Measurements from ENCODE around the gene ZNF577. TPM values are rescaled to one million over a fixed set of nuclear protein-coding genes. Genes with fewer than 3 reads are reported as not detected.

Gene ZNF577
- total and polyA plus RNA-seq, 2 donors (not counting 3 experiments of a cell fraction or from before 2014, with no cell fraction given): 4.0 to 4.7 TPM

DNA sequence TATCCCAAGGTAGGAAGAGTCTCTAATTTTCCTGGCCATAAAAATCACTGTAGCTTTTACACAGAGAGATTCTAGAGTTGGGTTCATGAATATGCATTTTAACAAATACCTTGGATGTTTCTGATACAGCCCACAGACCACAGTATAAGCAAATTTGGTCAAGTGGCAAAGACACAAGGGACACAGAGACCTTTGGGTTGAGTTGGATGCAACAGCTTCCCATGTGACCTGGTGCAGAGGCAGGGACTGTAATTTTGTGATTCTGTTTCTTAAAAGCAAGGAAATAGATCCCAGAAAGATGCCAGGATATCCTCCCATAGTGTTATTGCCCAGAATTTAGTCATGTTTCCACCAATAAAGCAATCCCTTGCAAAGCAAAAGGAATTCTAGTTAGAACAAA lies 65.8 kb downstream of the ZNF577 start:
- ChIA-PET CTCF (no interaction called here), POLR2A (no interaction called here)

GRCh38 chr19:51821456-51821855 lies 66.3 kb downstream of the ZNF577 start:
- no peak overlapping the region for H3K27ac ChIP-seq (ENCODE audit: insufficient read depth, low read depth, low read length)
- H3K79me2 ChIP-seq (ENCODE audit: control insufficient read depth, insufficient read depth, low read length): no peaks in the 10 kb centered on the region
- no peaks in the 10 kb centered on the region for H3K4me1 ChIP-seq (ENCODE audit: control insufficient read depth, extremely low read depth, insufficient read depth, low read length)
- no peaks in the 10 kb centered on the region for H3K36me3 ChIP-seq (ENCODE audit: control insufficient read depth in 2 of 2, extremely low read depth in 1 of 2, insufficient read depth in 2 of 2, low read length in 2 of 2)
- no peaks in the 10 kb centered on the region for H3K9me1 ChIP-seq (replicated peaks; ENCODE audit: control insufficient read depth, extremely low read depth, insufficient read depth, low read length)
- no peak for TF ChIP-seq MAX (IDR thresholded peaks at IDR 0.05; ENCODE audit: insufficient read depth, insufficient read length)
- TF ChIP-seq GATA2 (IDR thresholded peaks at IDR 0.05; ENCODE audit: insufficient read depth, insufficient read length, low read depth, low read length): no peak
- TF ChIP-seq FOS (IDR thresholded peaks at IDR 0.05; ENCODE audit: borderline replicate concordance, insufficient read depth, low read length): no peak
- TF ChIP-seq EZH2 (IDR thresholded peaks at IDR 0.05; ENCODE audit: borderline replicate concordance, low read depth, low read length, severe bottlenecking): no peak
- no peak for TF ChIP-seq JUN (IDR thresholded peaks at IDR 0.05; ENCODE audit: borderline replicate concordance, insufficient read depth, insufficient read length, low read depth)
- TF ChIP-seq, protein P1, sequence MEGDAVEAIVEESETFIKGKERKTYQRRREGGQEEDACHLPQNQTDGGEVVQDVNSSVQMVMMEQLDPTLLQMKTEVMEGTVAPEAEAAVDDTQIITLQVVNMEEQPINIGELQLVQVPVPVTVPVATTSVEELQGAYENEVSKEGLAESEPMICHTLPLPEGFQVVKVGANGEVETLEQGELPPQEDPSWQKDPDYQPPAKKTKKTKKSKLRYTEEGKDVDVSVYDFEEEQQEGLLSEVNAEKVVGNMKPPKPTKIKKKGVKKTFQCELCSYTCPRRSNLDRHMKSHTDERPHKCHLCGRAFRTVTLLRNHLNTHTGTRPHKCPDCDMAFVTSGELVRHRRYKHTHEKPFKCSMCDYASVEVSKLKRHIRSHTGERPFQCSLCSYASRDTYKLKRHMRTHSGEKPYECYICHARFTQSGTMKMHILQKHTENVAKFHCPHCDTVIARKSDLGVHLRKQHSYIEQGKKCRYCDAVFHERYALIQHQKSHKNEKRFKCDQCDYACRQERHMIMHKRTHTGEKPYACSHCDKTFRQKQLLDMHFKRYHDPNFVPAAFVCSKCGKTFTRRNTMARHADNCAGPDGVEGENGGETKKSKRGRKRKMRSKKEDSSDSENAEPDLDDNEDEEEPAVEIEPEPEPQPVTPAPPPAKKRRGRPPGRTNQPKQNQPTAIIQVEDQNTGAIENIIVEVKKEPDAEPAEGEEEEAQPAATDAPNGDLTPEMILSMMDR (IDR thresholded peaks at IDR 0.05; ENCODE audit: extremely low read depth in 1 of 2, insufficient read depth in 1 of 2, low read depth in 1 of 2, low read length in 2 of 2): no peak
- TF ChIP-seq POLR2AphosphoS5 (IDR thresholded peaks at IDR 0.05; ENCODE audit: insufficient read depth, low read depth, low read length): no peak
- no peak for TF ChIP-seq MYC (IDR thresholded peaks at IDR 0.05; ENCODE audit: low read depth, low read length)
- TF ChIP-seq POLR2A (IDR thresholded peaks at IDR 0.05; ENCODE audit: low read depth, low read length): no peak
- H4K20me1 ChIP-seq (replicated peaks; ENCODE audit: control insufficient read depth, extremely low read depth, insufficient read depth, low read length): no peaks in the 10 kb centered on the region
- H3K9me3 ChIP-seq (replicated peaks; ENCODE audit: control insufficient read depth, insufficient read depth, low read length): no peaks in the 10 kb centered on the region
- CTCF ChIA-PET: no interaction called here
- H3K27me3 ChIP-seq (ENCODE audit: control insufficient read depth in 2 of 2, insufficient read depth in 2 of 2, low read length in 2 of 2): no peaks in the 10 kb centered on the region
- H3K9ac ChIP-seq (replicated peaks; ENCODE audit: extremely low read depth, insufficient read depth, low read length): no peak overlapping the region
- BruUV-seq (replicated peaks): no TSS peak
- DNase-seq (ENCODE audit: low read depth, low spot score) (no peak), FAIRE-seq (no peak)
- dilution Hi-C loops (cut with MboI; ENCODE audit: extremely low pct_ligation_motif_present, low sequenced_read_pairs): no loop called here
- intact Hi-C loops (cut with micrococcal nuclease): no loop called here
- no peak overlapping the region for H3K4me3 ChIP-seq (replicated peaks in 1 of 3; ENCODE audit: insufficient read depth in 1 of 3, low read depth in 1 of 3, low read length in 3 of 3)
- H2AFZ ChIP-seq (ENCODE audit: low read depth, low read length): no peak overlapping the region
- no peak overlapping the region for H3K4me2 ChIP-seq (ENCODE audit: insufficient read depth, low read length)
- POLR2A ChIA-PET: no interaction called here

More for the DNA sequence above, 65.8 kb downstream of the ZNF577 start:
- Histone ChIP-seq H3K4me1 (ENCODE audit: control insufficient read depth, extremely low read depth, insufficient read depth, low read length) (no peaks in the 10 kb centered on the region), H3K36me3 (ENCODE audit: control insufficient read depth in 2 of 2, extremely low read depth in 1 of 2, insufficient read depth in 2 of 2, low read length in 2 of 2) (no peaks in the 10 kb centered on the region), H3K9ac (replicated peaks; ENCODE audit: extremely low read depth, insufficient read depth, low read length) (no peak overlapping the region), H2AFZ (ENCODE audit: low read depth, low read length) (no peak overlapping the region), H3K27ac (ENCODE audit: insufficient read depth, low read depth, low read length) (no peak overlapping the region), H3K27me3 (ENCODE audit: control insufficient read depth in 2 of 2, insufficient read depth in 2 of 2, low read length in 2 of 2) (no peaks in the 10 kb centered on the region), H3K4me2 (ENCODE audit: insufficient read depth, low read length) (no peak overlapping the region), H3K4me3 (replicated peaks in 1 of 3; ENCODE audit: insufficient read depth in 1 of 3, low read depth in 1 of 3, low read length in 3 of 3) (no peak overlapping the region), H4K20me1 (replicated peaks; ENCODE audit: control insufficient read depth, extremely low read depth, insufficient read depth, low read length) (no peaks in the 10 kb centered on the region), H3K9me3 (replicated peaks; ENCODE audit: control insufficient read depth, insufficient read depth, low read length) (peaks cover 2% of the 10 kb centered on the region), H3K79me2 (ENCODE audit: control insufficient read depth, insufficient read depth, low read length) (no peaks in the 10 kb centered on the region), H3K9me1 (replicated peaks; ENCODE audit: control insufficient read depth, extremely low read depth, insufficient read depth, low read length) (no peaks in the 10 kb centered on the region)
- no TSS peak for BruUV-seq (replicated peaks)
- DNase-seq (ENCODE audit: low read depth, low spot score) (no peak), FAIRE-seq (no peak)
- intact Hi-C loops (cut with micrococcal nuclease) (no loop called here), dilution Hi-C loops (cut with MboI; ENCODE audit: extremely low pct_ligation_motif_present, low sequenced_read_pairs) (no loop called here)
- TF ChIP-seq JUN (IDR thresholded peaks at IDR 0.05; ENCODE audit: borderline replicate concordance, insufficient read depth, insufficient read length, low read depth) (no peak), EZH2 (IDR thresholded peaks at IDR 0.05; ENCODE audit: borderline replicate concordance, low read depth, low read length, severe bottlenecking) (no peak), POLR2AphosphoS5 (IDR thresholded peaks at IDR 0.05; ENCODE audit: insufficient read depth, low read depth, low read length) (no peak), FOS (IDR thresholded peaks at IDR 0.05; ENCODE audit: borderline replicate concordance, insufficient read depth, low read length) (no peak), GATA2 (IDR thresholded peaks at IDR 0.05; ENCODE audit: insufficient read depth, insufficient read length, low read depth, low read length) (no peak)

Data from endothelial cell of umbilical vein (primary cell).